Epithelial cell of esophagus (primary cell): ENCODE measurements around the gene IQGAP2.
A peak's percentile ranks its signal among the peaks of the same experiment; 100 is the strongest.

Source experiments
- DNase-seq: peaks from one replicate; pipeline ENCODE4 v3.0.0; 2010; ENCODE audit warnings: low read depth
- H3K4me3 ChIP-seq: 2 replicates; pipeline ENCODE4 v1.5.1; 2011; ENCODE audit warnings: mild to moderate bottlenecking, low read length, control low read depth
- CTCF ChIP-seq: IDR thresholded peaks from 2 replicates; pipeline ENCODE4 v1.5.1; 2011; ENCODE audit warnings: low read depth, mild to moderate bottlenecking, low read length, control low read depth, inconsistent platforms; ENCODE audit not compliant: insufficient read depth; ENCODE audit errors: missing control alignments

Gene IQGAP2

DNA sequence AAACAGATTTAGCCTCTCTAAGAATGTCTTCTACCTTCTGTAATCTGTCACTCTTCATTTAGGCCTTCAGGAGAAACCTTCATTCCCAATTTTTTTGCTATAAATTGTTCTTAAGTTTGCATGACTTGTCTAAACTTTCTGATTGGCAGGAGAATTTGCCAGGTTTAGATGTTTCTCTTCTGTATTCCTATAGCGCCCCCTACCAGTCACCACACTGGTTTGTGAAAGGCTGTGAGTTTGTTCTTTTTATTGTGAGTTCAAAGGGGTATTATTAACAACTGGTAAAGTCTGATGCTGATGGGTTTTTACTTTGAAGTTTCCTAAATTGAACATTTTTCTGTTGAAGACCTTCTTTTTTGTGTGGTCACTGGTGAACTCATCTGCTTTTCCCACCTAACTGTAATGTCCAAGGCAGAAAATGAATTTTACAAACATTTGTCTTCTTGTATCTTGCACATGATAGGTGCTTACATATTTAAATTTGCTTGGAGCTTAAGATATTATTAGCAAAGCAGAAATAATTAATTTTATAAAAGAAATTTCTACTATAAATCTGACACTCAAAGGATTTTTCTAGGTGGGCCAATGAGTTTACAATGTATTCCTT is 238.5 kb downstream of the IQGAP2 start:
- peak; percentile 81 for DNase-seq
- H3K4me3 ChIP-seq, result no peak overlapping the region
- peak; percentile 87 for TF ChIP-seq CTCF

- TF ChIP-seq CTCF, result no peak
- no peak for DNase-seq
- H3K4me3 ChIP-seq, result no peak overlapping the region
Measured at GRCh38 chr5:76642390-76643040, 239.4 kb downstream of the IQGAP2 start.

DNA sequence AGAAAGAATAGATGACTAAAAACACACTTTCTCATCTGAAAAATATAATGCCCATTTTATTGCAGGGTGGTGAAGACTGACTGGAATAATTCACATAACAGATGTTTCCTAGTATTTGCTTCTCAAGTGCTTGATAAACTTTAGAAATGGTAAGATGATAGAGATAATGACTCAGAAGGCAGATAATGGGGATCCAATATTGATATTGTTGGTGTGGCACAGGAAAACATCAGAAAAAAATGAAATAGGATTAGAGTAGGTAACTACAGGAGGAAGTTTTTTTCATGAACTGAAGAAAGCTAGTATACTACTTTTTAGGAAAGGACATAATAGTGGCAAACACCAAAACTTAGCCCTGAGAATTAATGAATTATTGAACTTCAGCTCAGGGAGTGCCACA is 240.3 kb downstream of the IQGAP2 start:
- no peak overlapping the region for H3K4me3 ChIP-seq
- no peak for TF ChIP-seq CTCF
- DNase-seq, result no peak

DNA sequence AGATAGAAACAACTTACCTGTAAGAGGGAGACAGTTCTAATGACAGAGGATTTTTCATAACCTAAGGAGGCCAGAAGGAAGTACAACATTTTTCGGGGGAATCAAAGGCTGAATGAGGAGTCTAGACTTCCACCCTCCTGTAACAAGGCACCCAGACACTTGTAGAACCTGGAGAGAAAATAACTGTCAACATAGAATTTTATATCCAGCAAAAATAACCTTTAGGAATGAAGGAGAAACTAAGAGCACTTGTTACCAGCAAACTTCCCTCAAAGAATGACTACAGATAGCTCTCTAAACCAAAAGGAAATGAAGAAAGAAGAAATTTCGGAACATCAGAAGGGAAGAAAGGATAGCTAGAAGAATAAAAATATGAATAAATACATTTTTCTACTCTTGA is 246.1 kb downstream of the IQGAP2 start:
- TF ChIP-seq CTCF, result no peak
- no peak for DNase-seq
- H3K4me3 ChIP-seq, result no peak overlapping the region

GRCh38 chr5:76652809-76653414 is 249.8 kb downstream of the IQGAP2 start:
- H3K4me3 ChIP-seq, result no peak overlapping the region
- DNase-seq, result no peak
- TF ChIP-seq CTCF, result no peak

DNA sequence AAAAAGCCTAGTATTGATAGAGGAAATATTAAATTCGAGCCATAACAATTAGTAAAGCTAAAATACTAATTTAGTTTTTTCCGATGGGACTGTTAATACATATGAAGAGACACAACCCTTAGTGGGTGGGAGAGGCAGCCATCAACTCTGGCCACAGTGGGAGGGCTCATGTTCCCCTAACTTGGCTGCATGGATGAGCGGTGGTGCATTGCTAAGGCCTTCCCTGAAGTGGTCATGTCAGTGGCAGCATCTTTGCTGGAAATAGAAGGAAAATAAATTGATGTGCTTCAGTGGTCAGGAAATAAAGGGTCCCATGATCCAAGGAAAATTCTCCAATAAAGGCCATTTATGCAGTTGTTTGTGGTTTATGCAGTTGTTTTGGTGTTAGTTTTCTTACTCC is 254.0 kb downstream of the IQGAP2 start:
- DNase-seq, result no peak
- no peak for TF ChIP-seq CTCF
- no peak overlapping the region for H3K4me3 ChIP-seq
